Body of pancreas (tissue), 4 donors: ENCODE measurements around the gene HOXB5. TPM values are rescaled to one million over a fixed set of nuclear protein-coding genes. Genes with fewer than 3 reads are reported as not detected.

ENCODE experiments used
- ATAC-seq: fragments of 150-250 bp; one replicate; pipeline ENCODE4 v1.9.1; 2016
- DNase-seq, 4 donors: peaks; one replicate each; pipeline ENCODE4 v3.0.0-alpha.2; 2019
- H3K27ac ChIP-seq, 4 donors: fragments of 200-600 bp; sonication (generic); 1 replicate in 3 of 4; 2 replicates in 1 of 4; pipeline versions ENCODE4 v1.5.1 to v1.6.1; 2016 to 2019; ENCODE audit warnings: mild to moderate bottlenecking in 1 of 4, mixed read lengths in 1 of 4, moderate library complexity in 1 of 4
- H3K27me3 ChIP-seq, 2 donors: fragments of 200-600 bp; sonication (generic); one replicate each; pipeline ENCODE4 v1.6.0; 2016; ENCODE audit warnings: mild to moderate bottlenecking in 1 of 2
- H3K36me3 ChIP-seq, 2 donors: fragments of 200-600 bp; sonication (generic); replicated peaks in 1 of 2; 2 replicates each; pipeline ENCODE4 v1.5.1; 2016; ENCODE audit warnings: low read depth in 2 of 2; ENCODE audit not compliant: insufficient read depth in 1 of 2
- H3K4me1 ChIP-seq: fragments of 200-600 bp; sonication (generic); one replicate; pipeline ENCODE4 v1.6.0; 2016
- H3K4me3 ChIP-seq, 2 donors: fragments of 200-600 bp; sonication (generic); 1 replicate in 1 of 2; 2 replicates in 1 of 2; pipeline ENCODE4 v1.5.1; 2016 to 2019
- H3K9me3 ChIP-seq, 3 donors: fragments of 200-600 bp; sonication (generic); 1 replicate in 2 of 3; 2 replicates in 1 of 3; pipeline ENCODE4 v1.5.1; 2016
- CTCF ChIP-seq, 7 experiments: fragments of 450-650 bp in 4 of 7; fragments of 200-600 bp in 3 of 7; sonication (generic) in 3 of 7; IDR thresholded peaks; one replicate each; pipeline ENCODE4 v1.5.1; 2016 to 2019; ENCODE audit warnings: antibody characterized with exemption in 7 of 7
- POLR2A ChIP-seq, 3 donors: fragments of 450-650 bp; IDR thresholded peaks; one replicate each; pipeline ENCODE4 v1.6.1; 2016; ENCODE audit warnings: antibody characterized with exemption in 3 of 3, mild to moderate bottlenecking in 2 of 3
- WGBS, 2 donors: methylation state at CpG; one replicate each; pipeline ENCODE4 v1.1.5; 2017; 5-methylcytosine and 5-hydroxymethylcytosine counted together
- intact Hi-C: fragments of 100-400 bp; cut with DNase I; formaldehyde crosslinking; loops from one replicate; pipeline ENCODE4 v1.15.1; 2023
- total RNA-seq, 2 donors: library from RNA; depleted of rRNA; stranded (reverse); fragments of >200 nt; gene quantifications; one replicate each; pipeline ENCODE4 v1.1.0, GENCODE V29; 2016

The HOXB5 gene
- total RNA-seq, 2 donors from 2014 or later, result 0.99 TPM; not detected in 1

GRCh38 chr17:48597778-48598631 is 4.4 kb upstream of the HOXB5 start:
- intact Hi-C loops, result no loop called here
- Histone ChIP-seq H3K4me3 (no peak overlapping the region), H3K36me3 (no peaks in the 10 kb centered on the region), H3K9me3 (no peaks in the 10 kb centered on the region), H3K27ac (peak overlapping the region in 3 of 4 donors; percentile 39 to 50 (median 40)), H3K27me3 (peaks cover 8 to 78% of the 10 kb centered on the region in 2 donors), H3K4me1 (peaks cover 44% of the 10 kb centered on the region)
- TF ChIP-seq POLR2A (IDR thresholded peaks at IDR 0.05), result peak in 2 of 3 donors; percentile 31 to 37
- no peak for TF ChIP-seq CTCF (IDR thresholded peaks at IDR 0.05)
- DNase-seq (peak; percentile 39 to 48 (median 46)), ATAC-seq (peak; percentile 51)
- WGBS, 2 donors, result 3% methylated on average over 42 to 68 of the region's 68 CpGs

GRCh38 chr17:48597528-48597777 is 3.9 kb upstream of the HOXB5 start:
- no peaks in the 10 kb centered on the region for H3K36me3 ChIP-seq
- 2 to 4% methylated on average over 5 to 16 of the region's 16 CpGs for WGBS, 2 donors
- DNase-seq, result no peak
- no peak overlapping the region for H3K4me3 ChIP-seq
- no peak for ATAC-seq
- H3K4me1 ChIP-seq, result peaks cover 46% of the 10 kb centered on the region
- intact Hi-C loops, result no loop called here
- peak overlapping the region in 2 of 4 donors; percentile 8 to 50 for H3K27ac ChIP-seq
- H3K9me3 ChIP-seq, result no peaks in the 10 kb centered on the region
- H3K27me3 ChIP-seq, result peaks cover 8 to 83% of the 10 kb centered on the region in 2 donors
- TF ChIP-seq POLR2A (IDR thresholded peaks at IDR 0.05) (no peak), CTCF (IDR thresholded peaks at IDR 0.05) (no peak)

- no peak for TF ChIP-seq POLR2A (IDR thresholded peaks at IDR 0.05)
- no peak for TF ChIP-seq CTCF (IDR thresholded peaks at IDR 0.05)
- intact Hi-C loops, result no loop called here
- WGBS, 2 donors, result 9% methylated on average over 26 of the region's 26 CpGs
- no peaks in the 10 kb centered on the region for H3K9me3 ChIP-seq
- H3K4me3 ChIP-seq, result no peak overlapping the region
- no peak for ATAC-seq
- H3K27ac ChIP-seq, result peak overlapping the region in 1 of 4 donors; percentile 8
- H3K27me3 ChIP-seq, result peaks cover 8 to 83% of the 10 kb centered on the region in 2 donors
- H3K4me1 ChIP-seq, result peaks cover 42% of the 10 kb centered on the region
- no peaks in the 10 kb centered on the region for H3K36me3 ChIP-seq
- no peak for DNase-seq
These were observed 3.4 kb upstream of the HOXB5 start for GRCh38 chr17:48596735-48597527.

GRCh38 chr17:48596000-48596734 is 2.6 kb upstream of the HOXB5 start:
- Histone ChIP-seq H3K4me3 (no peak overlapping the region), H3K27me3 (peaks cover 7 to 75% of the 10 kb centered on the region in 2 donors), H3K9me3 (no peaks in the 10 kb centered on the region), H3K36me3 (no peaks in the 10 kb centered on the region), H3K4me1 (peaks cover 35% of the 10 kb centered on the region), H3K27ac (no peak overlapping the region)
- DNase-seq, result no peak
- no peak for ATAC-seq
- intact Hi-C loops, result no loop called here
- no peak for TF ChIP-seq CTCF (IDR thresholded peaks at IDR 0.05)
- TF ChIP-seq POLR2A (IDR thresholded peaks at IDR 0.05), result no peak
- 11% methylated on average over 27 to 53 of the region's 54 CpGs for WGBS, 2 donors
